Measurements from ENCODE around the gene SMYD5. TPM values are rescaled to one million over a fixed set of nuclear protein-coding genes. Genes with fewer than 3 reads are reported as not detected.

The SMYD5 gene
- total and polyA plus RNA-seq, 3 experiments from 2014 or later = 21.5 to 42.8 (median 41.2) TPM

- peaks cover 11% of the 10 kb centered on the region for H3K4me1 ChIP-seq (ENCODE audit: insufficient read depth, low read length)
- DNase-seq = no peak
- H3K27me3 Mint-ChIP-seq = no peaks in the 10 kb centered on the region
- ChIA-PET CTCF (interaction anchor here (1.4 kb wide), 1 partner anchor 29 kb away, joined by 3 read pairs; the partner anchor contains the start of gene EGR4), POLR2A (no interaction called here)
- no peaks in the 10 kb centered on the region for H3K9me3 ChIP-seq (ENCODE audit: low read length)
- peaks cover 13 to 21% (median 19%) of the 10 kb centered on the region in 3 donors for H3K4me1 Mint-ChIP-seq
- H3K9me3 Mint-ChIP-seq = peaks cover 0 to 1% (median 0%) of the 10 kb centered on the region in 5 donors
- H3K36me3 Mint-ChIP-seq = peaks cover 0 to 50% (median 8%) of the 10 kb centered on the region in 3 donors
- H3K27me3 ChIP-seq (ENCODE audit: insufficient read depth, low read length, poor library complexity, severe bottlenecking) = no peaks in the 10 kb centered on the region
- no peaks in the 10 kb centered on the region for H3K36me3 ChIP-seq (ENCODE audit: insufficient read depth, low read length)
- no peak overlapping the region for H3K27ac ChIP-seq (ENCODE audit: low read depth, low read length)
- H3K27ac Mint-ChIP-seq = no peak overlapping the region
- no peak overlapping the region for H3K4me3 ChIP-seq (ENCODE audit: low read length)
- H3K4me3 Mint-ChIP-seq = no peak overlapping the region
Measured at GRCh38 chr2:73264332-73264606, 50.2 kb downstream of the SMYD5 start.

GRCh38 chr2:73264783-73265182 lies 50.7 kb downstream of the SMYD5 start:
- peak overlapping the region in 1 of 8 donors; percentile 54 for H3K27ac Mint-ChIP-seq
- POLR2A ChIA-PET = no interaction called here
- no peak overlapping the region for H3K4me3 ChIP-seq (ENCODE audit: low read length)
- H3K27me3 Mint-ChIP-seq = no peaks in the 10 kb centered on the region
- DNase-seq = no peak
- no peak overlapping the region for H3K4me3 Mint-ChIP-seq
- peaks cover 11% of the 10 kb centered on the region for H3K4me1 ChIP-seq (ENCODE audit: insufficient read depth, low read length)
- no peaks in the 10 kb centered on the region for H3K27me3 ChIP-seq (ENCODE audit: insufficient read depth, low read length, poor library complexity, severe bottlenecking)
- no peaks in the 10 kb centered on the region for H3K36me3 ChIP-seq (ENCODE audit: insufficient read depth, low read length)
- H3K36me3 Mint-ChIP-seq = peaks cover 0 to 45% (median 5%) of the 10 kb centered on the region in 3 donors
- H3K9me3 ChIP-seq (ENCODE audit: low read length) = no peaks in the 10 kb centered on the region
- peaks cover 0 to 1% (median 0%) of the 10 kb centered on the region in 5 donors for H3K9me3 Mint-ChIP-seq
- H3K4me1 Mint-ChIP-seq = peaks cover 15 to 23% (median 21%) of the 10 kb centered on the region in 3 donors
- CTCF ChIA-PET = interaction anchor here (1.4 kb wide), 1 partner anchor 29 kb away, joined by 3 read pairs; the partner anchor contains the start of gene EGR4
- no peak overlapping the region for H3K27ac ChIP-seq (ENCODE audit: low read depth, low read length)

GRCh38 chr2:73265298-73266060 lies 51.4 kb downstream of the SMYD5 start:
- Histone ChIP-seq H3K9me3 (ENCODE audit: low read length) (no peaks in the 10 kb centered on the region), H3K4me1 (ENCODE audit: insufficient read depth, low read length) (peaks cover 11% of the 10 kb centered on the region), H3K36me3 (ENCODE audit: insufficient read depth, low read length) (no peaks in the 10 kb centered on the region), H3K4me3 (ENCODE audit: low read length) (no peak overlapping the region), H3K27ac (ENCODE audit: low read depth, low read length) (no peak overlapping the region), H3K27me3 (ENCODE audit: insufficient read depth, low read length, poor library complexity, severe bottlenecking) (no peaks in the 10 kb centered on the region)
- DNase-seq = no peak
- Mint-ChIP-seq H3K27me3 (no peaks in the 10 kb centered on the region), H3K4me3 (no peak overlapping the region), H3K27ac (no peak overlapping the region), H3K36me3 (peaks cover 0 to 38% (median 5%) of the 10 kb centered on the region in 3 donors), H3K9me3 (peaks cover 0 to 1% (median 0%) of the 10 kb centered on the region in 5 donors), H3K4me1 (peaks cover 18 to 30% (median 25%) of the 10 kb centered on the region in 3 donors)
- ChIA-PET CTCF (no interaction called here), POLR2A (no interaction called here)

GRCh38 chr2:73266061-73266901 lies 52.2 kb downstream of the SMYD5 start:
- no peak for DNase-seq
- no peak overlapping the region for H3K4me3 ChIP-seq (ENCODE audit: low read length)
- no peaks in the 10 kb centered on the region for H3K9me3 ChIP-seq (ENCODE audit: low read length)
- peaks cover 0 to 1% (median 0%) of the 10 kb centered on the region in 5 donors for H3K9me3 Mint-ChIP-seq
- no peak overlapping the region for H3K27ac Mint-ChIP-seq
- H3K36me3 Mint-ChIP-seq = peaks cover 0 to 36% (median 5%) of the 10 kb centered on the region in 3 donors
- no peaks in the 10 kb centered on the region for H3K27me3 Mint-ChIP-seq
- no peak overlapping the region for H3K27ac ChIP-seq (ENCODE audit: low read depth, low read length)
- H3K4me3 Mint-ChIP-seq = no peak overlapping the region
- H3K36me3 ChIP-seq (ENCODE audit: insufficient read depth, low read length) = no peaks in the 10 kb centered on the region
- H3K27me3 ChIP-seq (ENCODE audit: insufficient read depth, low read length, poor library complexity, severe bottlenecking) = no peaks in the 10 kb centered on the region
- POLR2A ChIA-PET = no interaction called here
- H3K4me1 ChIP-seq (ENCODE audit: insufficient read depth, low read length) = peaks cover 11% of the 10 kb centered on the region
- H3K4me1 Mint-ChIP-seq = peaks cover 21 to 34% (median 25%) of the 10 kb centered on the region in 3 donors
- CTCF ChIA-PET = no interaction called here

GRCh38 chr2:73267008-73267407 lies 53.0 kb downstream of the SMYD5 start:
- ChIA-PET POLR2A (no interaction called here), CTCF (interaction anchor here (2.5 kb wide), 1 partner anchor 23 kb away, joined by 21 read pairs; no protein-coding TSS in a partner anchor)
- Mint-ChIP-seq H3K27ac (no peak overlapping the region), H3K27me3 (no peaks in the 10 kb centered on the region), H3K4me3 (peak overlapping the region in 2 of 7 donors; percentile 1 to 33), H3K9me3 (peaks cover 0 to 1% (median 0%) of the 10 kb centered on the region in 5 donors), H3K4me1 (peaks cover 21 to 34% (median 25%) of the 10 kb centered on the region in 3 donors), H3K36me3 (peaks cover 0 to 31% (median 5%) of the 10 kb centered on the region in 3 donors)
- Histone ChIP-seq H3K27ac (ENCODE audit: low read depth, low read length) (no peak overlapping the region), H3K36me3 (ENCODE audit: insufficient read depth, low read length) (no peaks in the 10 kb centered on the region), H3K4me1 (ENCODE audit: insufficient read depth, low read length) (peaks cover 11% of the 10 kb centered on the region), H3K27me3 (ENCODE audit: insufficient read depth, low read length, poor library complexity, severe bottlenecking) (no peaks in the 10 kb centered on the region), H3K4me3 (ENCODE audit: low read length) (no peak overlapping the region), H3K9me3 (ENCODE audit: low read length) (no peaks in the 10 kb centered on the region)
- no peak for DNase-seq

GRCh38 chr2:73268366-73268829 lies 54.4 kb downstream of the SMYD5 start:
- no peak overlapping the region for H3K4me3 ChIP-seq (ENCODE audit: low read length)
- peaks cover 0 to 20% (median 5%) of the 10 kb centered on the region in 3 donors for H3K36me3 Mint-ChIP-seq
- no peak overlapping the region for H3K27ac ChIP-seq (ENCODE audit: low read depth, low read length)
- POLR2A ChIA-PET = interaction anchor here (0.7 to 1.6 kb wide), 2 partner anchors 22 to 34 kb away, joined by 3 to 5 read pairs; partner anchors contain the start of gene CCT7
- CTCF ChIA-PET = interaction anchor here (0.9 to 2.5 kb wide), 8 partner anchors 10 to 55 kb away, joined by 3 to 21 read pairs (median 4); partner anchors contain the start of gene PRADC1
- H3K36me3 ChIP-seq (ENCODE audit: insufficient read depth, low read length) = no peaks in the 10 kb centered on the region
- peaks cover 11% of the 10 kb centered on the region for H3K4me1 ChIP-seq (ENCODE audit: insufficient read depth, low read length)
- no peaks in the 10 kb centered on the region for H3K27me3 ChIP-seq (ENCODE audit: insufficient read depth, low read length, poor library complexity, severe bottlenecking)
- peak overlapping the region; percentile 47 to 81 (median 60) for H3K4me3 Mint-ChIP-seq
- H3K27me3 Mint-ChIP-seq = no peaks in the 10 kb centered on the region
- H3K9me3 Mint-ChIP-seq = peaks cover 0 to 1% (median 0%) of the 10 kb centered on the region in 5 donors
- peaks cover 21 to 34% (median 25%) of the 10 kb centered on the region in 3 donors for H3K4me1 Mint-ChIP-seq
- DNase-seq = no peak
- H3K27ac Mint-ChIP-seq = peak overlapping the region in 2 of 8 donors; percentile 37 to 44
- H3K9me3 ChIP-seq (ENCODE audit: low read length) = no peaks in the 10 kb centered on the region

- H3K27me3 ChIP-seq (ENCODE audit: insufficient read depth, low read length, poor library complexity, severe bottlenecking) = no peaks in the 10 kb centered on the region
- CTCF ChIA-PET = interaction anchor here (0.9 to 2.5 kb wide), 8 partner anchors 9 to 56 kb away, joined by 3 to 21 read pairs (median 4); partner anchors contain the start of gene PRADC1
- peak overlapping the region in 1 of 8 donors; percentile 12 for H3K27ac Mint-ChIP-seq
- peak; percentile 69 to 90 (median 71) for DNase-seq
- no peaks in the 10 kb centered on the region for H3K27me3 Mint-ChIP-seq
- H3K4me3 ChIP-seq (ENCODE audit: low read length) = no peak overlapping the region
- H3K27ac ChIP-seq (ENCODE audit: low read depth, low read length) = no peak overlapping the region
- H3K36me3 ChIP-seq (ENCODE audit: insufficient read depth, low read length) = no peaks in the 10 kb centered on the region
- POLR2A ChIA-PET = interaction anchor here (0.7 to 1.6 kb wide), 2 partner anchors 21 to 35 kb away, joined by 3 to 5 read pairs; partner anchors contain the start of gene CCT7
- no peaks in the 10 kb centered on the region for H3K9me3 ChIP-seq (ENCODE audit: low read length)
- H3K4me3 Mint-ChIP-seq = peak overlapping the region; percentile 44 to 81 (median 60)
- peaks cover 11% of the 10 kb centered on the region for H3K4me1 ChIP-seq (ENCODE audit: insufficient read depth, low read length)
- peaks cover 0 to 1% (median 0%) of the 10 kb centered on the region in 5 donors for H3K9me3 Mint-ChIP-seq
- peaks cover 0 to 14% (median 9%) of the 10 kb centered on the region in 3 donors for H3K36me3 Mint-ChIP-seq
- peaks cover 21 to 34% (median 25%) of the 10 kb centered on the region in 3 donors for H3K4me1 Mint-ChIP-seq
Measured at GRCh38 chr2:73268830-73269685, 55.0 kb downstream of the SMYD5 start.
